Stromal cell of bone marrow (primary cell): ENCODE results near the gene NUMBL.

Experiments
- DNase-seq: peaks from one replicate; pipeline ENCODE4 v3.0.0-alpha.2; 2012; ENCODE audit warnings: low read depth

The NUMBL gene

DNA sequence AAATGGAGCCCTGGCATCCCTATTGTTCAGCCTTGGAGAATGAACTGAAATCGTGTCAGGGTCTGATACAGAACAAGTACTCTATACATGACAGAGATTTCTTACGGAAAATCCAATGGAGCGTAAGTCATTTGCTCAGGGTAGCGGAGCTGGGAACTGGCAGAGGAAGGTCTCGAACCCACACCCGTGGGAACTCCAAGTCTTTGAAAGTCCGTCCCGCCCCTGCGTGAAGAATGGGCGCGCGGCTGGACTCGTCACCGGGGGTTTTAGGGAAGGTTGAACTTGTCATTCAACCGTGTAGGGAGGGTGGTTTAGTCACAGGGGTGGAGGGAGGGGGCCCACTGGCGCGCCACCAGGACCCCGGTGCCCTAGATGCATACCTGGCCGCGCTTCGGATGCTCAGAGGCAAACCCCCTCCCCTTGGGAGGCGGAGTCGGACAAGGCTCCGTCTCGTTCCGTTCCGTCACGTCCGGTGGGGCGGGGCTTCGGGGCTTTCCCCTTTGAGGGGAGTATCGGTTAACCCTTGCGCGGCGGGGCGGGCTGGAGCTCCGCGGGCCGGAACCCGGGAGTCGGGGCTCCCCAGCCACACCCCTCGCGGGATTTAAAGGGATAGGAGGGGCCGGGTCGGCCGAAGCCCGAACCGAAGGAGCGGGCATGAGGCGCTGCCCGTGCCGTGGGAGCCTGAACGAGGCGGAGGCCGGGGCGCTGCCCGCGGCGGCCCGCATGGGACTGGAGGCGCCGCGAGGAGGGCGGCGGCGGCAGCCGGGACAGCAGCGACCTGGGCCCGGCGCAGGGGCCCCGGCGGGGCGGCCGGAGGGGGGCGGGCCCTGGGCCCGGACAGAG is 26.3 kb upstream of the NUMBL start, which contains the start of the genes COQ8B and ITPKC:
Gene COQ8B (minus strand): TSS at position 405 of the 843 bp plus-strand sequence. CDS start 2,254 bp downstream, outside the sequence.
Gene ITPKC (plus strand): TSS at position 631 of the 843 bp plus-strand sequence. CDS start 24 bp downstream, at position 655.
- peak; percentile 97 for DNase-seq

- DNase-seq, result no peak
These were observed 25.6 kb upstream of the NUMBL start for GRCh38 chr19:40716031-40716481.

DNA sequence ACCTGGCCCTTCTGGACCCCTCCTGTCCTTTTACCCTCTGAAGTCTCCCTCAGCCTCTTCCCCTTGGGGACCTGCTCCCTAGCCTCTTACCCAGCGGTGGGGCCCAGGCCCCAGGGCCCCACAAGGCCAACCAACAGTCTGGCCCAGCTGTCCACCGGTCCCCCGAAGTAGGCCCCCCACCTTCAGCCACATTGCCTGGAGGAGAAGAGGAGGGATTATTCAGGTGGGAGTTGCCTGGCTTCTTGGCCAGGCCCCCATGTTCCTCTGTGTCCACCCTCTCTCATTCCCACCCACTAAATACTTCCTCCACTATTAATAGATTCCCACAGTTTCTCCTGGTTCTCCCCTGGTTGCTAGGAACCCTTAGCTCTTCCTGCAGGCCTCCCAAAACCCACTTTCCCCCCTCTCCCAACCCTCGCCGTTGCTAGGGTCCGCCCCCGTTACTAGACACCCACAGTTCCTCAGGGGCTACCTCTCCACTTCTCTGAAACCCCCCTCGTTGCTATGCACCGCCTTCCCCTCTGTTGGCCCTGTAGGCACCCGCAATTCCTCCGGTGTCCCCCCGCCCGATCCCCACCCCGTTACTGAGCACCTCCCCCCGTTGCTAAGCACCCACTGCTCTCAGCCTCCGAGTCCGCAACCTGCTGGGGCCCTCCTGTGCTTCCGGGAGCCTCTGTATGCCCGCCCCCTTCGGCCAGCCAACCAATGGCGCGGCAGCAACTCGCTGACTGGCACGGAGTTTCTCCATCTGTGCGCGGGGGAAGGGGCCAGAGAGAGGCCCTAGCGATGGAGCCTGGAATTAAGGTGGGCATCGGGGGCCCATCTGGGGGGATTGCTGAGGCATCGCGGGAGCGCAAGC is 24.2 kb upstream of the NUMBL start:
- peak; percentile 85 for DNase-seq

GRCh38 chr19:40713939-40714338 is 23.5 kb upstream of the NUMBL start:
- no peak for DNase-seq

DNA sequence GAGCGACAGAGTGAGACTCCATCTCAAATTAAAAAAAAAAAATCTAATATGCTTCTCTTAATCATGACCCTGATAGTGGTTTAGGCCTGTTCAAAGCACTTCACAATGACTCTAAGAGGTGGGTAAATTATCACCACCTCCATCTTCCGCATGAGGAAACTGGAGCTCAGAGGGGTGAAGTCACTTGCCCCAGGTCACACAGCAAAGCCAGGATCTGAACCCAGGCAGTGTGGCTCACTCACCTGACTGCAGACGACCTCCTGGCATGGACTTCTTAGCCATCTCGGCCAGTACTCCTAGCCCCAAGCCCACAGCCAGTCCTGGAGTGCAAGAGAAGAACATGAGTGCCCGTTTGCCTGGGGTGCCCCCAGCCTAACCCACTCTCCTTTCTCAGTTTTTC is 19.4 kb upstream of the NUMBL start:
- no peak for DNase-seq

DNA sequence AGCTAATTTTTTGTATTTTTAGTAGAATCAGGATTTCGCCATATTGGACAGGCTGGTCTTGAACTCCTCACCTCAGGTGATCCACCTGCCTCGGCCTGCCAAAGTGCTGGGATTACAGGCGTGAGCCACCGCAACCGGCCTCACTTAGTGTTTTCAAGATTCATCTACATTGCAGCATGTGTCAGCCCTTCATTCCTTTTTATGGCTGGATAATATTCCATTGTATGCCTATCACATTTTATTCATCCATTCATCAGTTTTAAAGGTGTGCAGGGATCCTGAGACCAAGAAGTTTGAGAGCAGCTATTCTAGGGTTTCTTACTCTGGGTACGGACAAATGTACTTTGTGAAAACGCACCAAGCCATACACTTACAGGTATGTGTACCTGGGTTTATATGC is 17.2 kb upstream of the NUMBL start:
- no peak for DNase-seq

DNA sequence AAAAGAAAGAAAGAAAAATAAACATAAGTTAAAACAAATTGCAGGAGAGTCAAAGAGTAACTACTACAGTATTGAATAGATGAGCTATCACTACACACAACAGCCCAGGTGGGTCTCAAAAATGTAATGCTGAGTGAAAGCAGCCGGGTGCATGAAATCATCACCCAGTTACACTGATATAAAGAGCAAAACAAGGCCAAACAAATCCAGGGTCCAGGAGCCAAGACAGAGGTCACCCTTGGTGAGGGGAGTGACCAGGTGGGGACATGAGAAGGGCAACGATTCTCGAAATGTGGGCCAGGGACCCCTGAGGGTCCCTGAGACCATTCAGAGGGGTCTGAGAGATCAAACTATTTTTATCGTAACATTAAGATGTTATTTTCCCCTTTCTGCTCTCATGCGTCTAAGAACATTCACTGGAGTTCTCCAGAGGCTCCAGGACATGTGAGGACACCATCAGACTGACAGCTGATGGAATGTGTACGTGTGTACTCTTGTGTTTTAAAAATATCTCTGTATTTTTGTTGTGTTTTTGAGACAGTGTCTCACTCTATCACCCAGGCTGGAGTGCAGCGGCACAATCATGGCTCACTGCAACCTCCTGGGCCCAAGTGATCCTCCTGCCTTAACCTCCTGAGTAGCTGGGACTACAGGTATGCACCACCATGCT is 15.6 kb upstream of the NUMBL start:
- no peak for DNase-seq

DNA sequence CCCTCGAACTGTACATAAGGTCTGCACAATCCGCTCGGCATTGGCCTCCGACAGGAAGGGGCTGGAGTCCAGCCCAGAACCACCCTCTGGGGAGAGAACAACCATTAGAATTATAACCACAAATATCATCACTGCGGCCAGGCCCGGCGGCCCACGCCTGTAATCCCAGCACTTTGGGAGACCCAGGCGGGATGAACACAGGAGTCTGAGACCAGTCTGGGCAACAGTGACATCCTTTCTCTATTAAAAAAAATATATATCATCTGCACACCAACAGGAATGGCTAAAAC is 14.9 kb upstream of the NUMBL start:
- DNase-seq, result peak; percentile 59

- DNase-seq, result no peak
These were observed 14.3 kb upstream of the NUMBL start for GRCh38 chr19:40704491-40705361.

GRCh38 chr19:40703029-40703755 is 12.7 kb upstream of the NUMBL start:
- no peak for DNase-seq

GRCh38 chr19:40702337-40703012 is 12.0 kb upstream of the NUMBL start:
- no peak for DNase-seq

GRCh38 chr19:40701758-40702157 is 11.3 kb upstream of the NUMBL start:
- no peak for DNase-seq

DNA sequence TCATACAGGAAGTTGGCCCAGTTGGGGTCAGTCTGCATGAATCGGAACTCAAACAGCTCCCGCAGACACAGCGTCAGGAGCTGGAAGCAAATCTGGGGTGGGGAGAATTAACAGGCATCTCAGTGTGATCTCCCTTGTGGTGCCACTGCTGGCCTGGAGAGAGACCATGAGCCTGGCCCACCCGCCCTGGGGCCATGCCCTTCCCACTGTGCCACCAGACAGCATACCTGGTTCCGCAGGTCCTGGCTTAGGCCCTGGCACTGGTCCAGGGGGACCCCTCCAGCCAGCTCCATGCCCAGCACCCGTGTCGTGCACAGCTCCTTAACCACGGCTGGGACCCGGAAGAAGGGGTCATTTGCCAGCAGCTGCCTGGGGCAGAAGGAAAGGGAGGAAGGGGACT is 9.6 kb upstream of the NUMBL start:
- no peak for DNase-seq

DNA sequence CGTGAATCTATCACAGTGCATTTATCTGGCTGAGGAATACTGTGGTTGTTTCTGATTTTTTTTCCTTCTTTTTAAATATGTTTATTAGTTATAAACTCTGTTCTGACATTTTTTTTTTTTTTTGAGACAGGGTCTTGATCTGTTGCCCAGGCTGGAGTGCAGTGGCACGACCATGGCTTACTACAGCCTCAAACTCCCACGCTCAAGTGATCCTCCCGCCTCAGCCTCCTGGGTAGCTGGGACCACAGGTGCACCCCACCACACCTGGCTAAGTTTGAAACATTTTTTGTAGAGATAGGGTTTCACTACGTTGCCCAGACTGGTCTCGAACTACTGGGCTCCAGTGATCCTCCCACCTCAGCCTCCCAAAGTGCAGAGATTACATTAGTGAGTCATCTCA is 6.6 kb upstream of the NUMBL start:
- no peak for DNase-seq

- DNase-seq, result no peak
These were observed 5.4 kb upstream of the NUMBL start for GRCh38 chr19:40695881-40696280.

DNA sequence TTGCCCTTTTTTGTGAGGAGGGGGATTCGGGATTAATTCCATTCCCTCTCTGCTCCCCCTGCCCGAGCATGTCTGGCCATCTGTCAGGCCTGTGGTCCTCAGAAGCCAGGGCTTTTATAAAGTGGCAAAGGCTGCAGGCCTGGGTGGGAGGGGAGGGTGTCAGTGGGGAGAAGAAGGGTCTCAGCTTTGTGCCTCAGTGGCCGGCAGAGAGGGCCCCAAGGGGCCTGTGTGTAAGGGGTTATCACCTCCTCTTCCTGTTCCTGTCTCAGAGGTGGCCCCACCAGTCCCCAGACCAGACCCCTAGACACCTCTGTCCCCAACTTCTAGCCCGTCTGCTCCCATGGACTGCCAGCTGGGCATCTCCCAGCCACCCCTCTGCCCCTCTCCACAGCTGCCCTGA is 3.4 kb upstream of the NUMBL start:
- no peak for DNase-seq

DNA sequence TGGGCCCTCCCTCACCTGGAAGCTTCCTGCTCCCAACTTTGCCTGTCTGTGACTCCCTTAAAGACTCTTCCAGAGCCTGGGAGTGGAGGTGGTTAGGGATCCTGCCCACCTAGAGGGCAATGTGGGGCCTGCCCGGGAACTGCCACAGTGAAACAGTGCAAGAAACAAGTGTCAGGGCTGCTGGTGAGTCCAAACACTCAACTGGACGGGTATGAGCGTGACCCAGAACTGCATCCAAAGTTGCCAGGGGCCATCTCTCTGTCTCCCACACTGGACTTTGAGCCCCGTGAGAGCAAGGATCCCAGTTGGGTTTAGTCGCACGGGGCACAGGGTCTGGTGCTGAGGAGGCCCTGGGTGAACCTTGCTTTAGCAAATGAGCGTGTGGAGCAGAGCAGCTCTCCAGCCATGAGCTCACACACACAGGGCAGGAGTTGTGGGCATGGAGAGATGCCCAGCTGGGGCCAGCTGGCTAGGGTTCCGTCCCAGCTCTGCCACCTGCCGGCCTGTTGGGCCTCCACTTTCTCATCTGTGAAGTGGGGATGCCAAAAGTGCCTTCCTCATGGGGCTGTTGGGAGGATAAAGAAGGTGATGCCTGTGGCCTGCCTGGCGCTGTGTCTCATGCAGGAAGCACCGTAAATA is 2.8 kb upstream of the NUMBL start:
- DNase-seq, result no peak

- DNase-seq, result no peak
These were observed 1.7 kb upstream of the NUMBL start for GRCh38 chr19:40692212-40692551.

- no peak for DNase-seq
These were observed 1.2 kb upstream of the NUMBL start for GRCh38 chr19:40691421-40692211.
